K562 (cell line): ENCODE results near the gene CDC42SE2. TPM values are rescaled to one million over a fixed set of nuclear protein-coding genes. Genes with fewer than 3 reads are reported as not detected.

Experiments
- CBX5 ChIP-seq: IDR thresholded peaks from 2 replicates; pipeline ENCODE4 v1.6.1; 2014; ENCODE audit warnings: low read depth, borderline replicate concordance
- CEBPG ChIP-seq, 3 experiments: fragments of 200-800 bp in 1 of 3; sonication (Bioruptor generic) in 1 of 3; sonication (generic) in 1 of 3; formaldehyde crosslinking in 1 of 3; IDR thresholded peaks in 2 of 3; conservative IDR thresholded peaks in 1 of 3; 2 replicates each; pipeline versions ENCODE4 v1.6.1 to v1.8.0; 2016 to 2022; ENCODE audit warnings: missing compliant biosample characterization in 2 of 3, missing genetic modification characterization in 2 of 3, mild to moderate bottlenecking in 1 of 3, missing genetic modification reagents in 1 of 3
- DMBX1 ChIP-seq: fragments of 250-450 bp; sonication (Bioruptor Pico); IDR thresholded peaks from 2 replicates; pipeline ENCODE4 v1.8.0; 2022; ENCODE audit warnings: inconsistent platforms, mild to moderate bottlenecking, moderate library complexity, borderline replicate concordance
- JUN ChIP-seq, 2 experiments: sonication (generic) in 1 of 2; formaldehyde crosslinking in 1 of 2; IDR thresholded peaks; 2 replicates each; pipeline versions ENCODE4 v1.6.1 to v1.8.0; 2012 to 2022; ENCODE audit warnings: borderline replicate concordance in 2 of 2, mild to moderate bottlenecking in 2 of 2, improper control_type of control experiment in 1 of 2, low read depth in 1 of 2, low read length in 1 of 2, missing genetic modification reagents in 1 of 2
- MAFK ChIP-seq: IDR thresholded peaks from 2 replicates; pipeline ENCODE4 v1.6.1; 2011; ENCODE audit warnings: low read length, improper control_type of control experiment
- NELFE ChIP-seq: IDR thresholded peaks from 2 replicates; pipeline ENCODE4 v1.6.1; 2011; ENCODE audit warnings: mild to moderate bottlenecking; ENCODE audit not compliant: insufficient read depth, insufficient read length
- POLR2A ChIP-seq: fragments of 450-650 bp; conservative IDR thresholded peaks from 2 replicates; pipeline ENCODE4 v1.6.1; 2016
- PYGO2 ChIP-seq: fragments of 450-650 bp; IDR thresholded peaks from 2 replicates; pipeline ENCODE4 v1.6.1; 2016; ENCODE audit warnings: mild to moderate bottlenecking, missing genetic modification characterization, moderate library complexity, missing compliant biosample characterization
- RB1 ChIP-seq: fragments of 450-650 bp; IDR thresholded peaks from 2 replicates; pipeline ENCODE4 v1.6.1; 2017; ENCODE audit warnings: low read depth, mild to moderate bottlenecking
- SAFB2 ChIP-seq: fragments of 200-400 bp; formaldehyde crosslinking; IDR thresholded peaks from 2 replicates; pipeline ENCODE4 v1.6.1; 2018; ENCODE audit warnings: borderline replicate concordance, low read length, low read depth, moderate library complexity; ENCODE audit not compliant: severe bottlenecking
- SFPQ ChIP-seq: fragments of 200-400 bp; formaldehyde crosslinking; IDR thresholded peaks from 2 replicates; pipeline ENCODE4 v1.6.1; 2017; ENCODE audit warnings: mild to moderate bottlenecking, low read depth, low read length, moderate library complexity
- SMAD2 ChIP-seq: fragments of 150-350 bp; IDR thresholded peaks from 2 replicates; pipeline ENCODE4 v1.6.1; 2014; ENCODE audit warnings: low read depth, mild to moderate bottlenecking, low read length
- TAF15 ChIP-seq: fragments of 200-400 bp; formaldehyde crosslinking; IDR thresholded peaks from 2 replicates; pipeline ENCODE4 v1.6.1; 2017; ENCODE audit warnings: mild to moderate bottlenecking, low read depth, low read length, moderate library complexity
- THAP12 ChIP-seq: fragments of 250-450 bp; sonication (Bioruptor Pico); IDR thresholded peaks from 2 replicates; pipeline ENCODE4 v1.9.0; 2021; ENCODE audit warnings: mild to moderate bottlenecking, inconsistent platforms
- ZNF134 ChIP-seq: fragments of 250-450 bp; sonication (Bioruptor Pico); conservative IDR thresholded peaks from 2 replicates; pipeline ENCODE4 v1.4.0; 2020
- ZNF143 ChIP-seq: sonication (generic); formaldehyde crosslinking; IDR thresholded peaks from 2 replicates; pipeline ENCODE4 v1.9.0; 2022; ENCODE audit warnings: mild to moderate bottlenecking, missing genetic modification reagents
- ZNF174 ChIP-seq: fragments of 250-450 bp; sonication (Bioruptor Pico); IDR thresholded peaks from 2 replicates; pipeline ENCODE4 v1.4.0; 2020; ENCODE audit warnings: mild to moderate bottlenecking
- ZNF395 ChIP-seq: fragments of 200-800 bp; sonication (Bioruptor generic); IDR thresholded peaks from 2 replicates; pipeline ENCODE4 v1.6.1; 2017; ENCODE audit warnings: missing genetic modification characterization, missing compliant biosample characterization
- polyA plus RNA-seq, 8 experiments: library from polyadenylated mRNA; depleted of rRNA in 4 of 8; stranded (reverse) in 5 of 8; unstranded in 3 of 8; fragments of >200 nt; fragmentation: Nextera tagmentation in 2 of 8; fragmentation: Illumina TruSeq in 1 of 8; extraction: Ambion mirVana in 2 of 8; extraction: Trizol in 1 of 8; gene quantifications; 2 replicates each; pipeline versions ENCODE4 v1.2.1 to v1.2.3, GENCODE V29; 2011 to 2014; ENCODE audit warnings: inconsistent platforms in 1 of 8, missing spikeins in 1 of 8
- total RNA-seq, 7 experiments: library from RNA; depleted of rRNA in 6 of 7; stranded (reverse); fragments of >200 nt in 6 of 7; fragmentation: Illumina TruSeq in 2 of 7; extraction: Trizol in 2 of 7; gene quantifications; 2 replicates each; pipeline versions ENCODE4 v1.2.1 to v1.2.3, GENCODE V29; 2011 to 2021; ENCODE audit warnings: low replicate concordance in 1 of 7
- TF ChIP-seq, protein P1 (sequence below), 2 experiments: IDR thresholded peaks; 2 replicates each; pipeline ENCODE4 v1.6.1; 2011; ENCODE audit warnings: borderline replicate concordance in 1 of 2, control low read depth in 1 of 2, low read depth in 1 of 2, low read length in 1 of 2, mild to moderate bottlenecking in 1 of 2, mixed read lengths in 1 of 2, moderate library complexity in 1 of 2; ENCODE audit not compliant: insufficient read depth in 1 of 2, insufficient read length in 1 of 2, poor library complexity in 1 of 2, severe bottlenecking in 1 of 2; ENCODE audit errors: extremely low read depth in 1 of 2

Gene CDC42SE2
- total and polyA plus RNA-seq, 9 of the 15 experiments (the other 6 are each of a cell fraction or from before 2014, with no cell fraction given) = 24.8 to 44.3 (median 32.7) TPM

- no peak for TF ChIP-seq TAF15
- TF ChIP-seq THAP12 = peak; percentile 91
- TF ChIP-seq, protein P1, sequence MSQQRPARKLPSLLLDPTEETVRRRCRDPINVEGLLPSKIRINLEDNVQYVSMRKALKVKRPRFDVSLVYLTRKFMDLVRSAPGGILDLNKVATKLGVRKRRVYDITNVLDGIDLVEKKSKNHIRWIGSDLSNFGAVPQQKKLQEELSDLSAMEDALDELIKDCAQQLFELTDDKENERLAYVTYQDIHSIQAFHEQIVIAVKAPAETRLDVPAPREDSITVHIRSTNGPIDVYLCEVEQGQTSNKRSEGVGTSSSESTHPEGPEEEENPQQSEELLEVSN (IDR thresholded peaks at IDR 0.05; ENCODE audit: borderline replicate concordance in 1 of 2, extremely low read depth in 1 of 2, insufficient read depth in 1 of 2, insufficient read length in 1 of 2, low read depth in 1 of 2, low read length in 1 of 2, poor library complexity in 1 of 2, severe bottlenecking in 1 of 2) = peak; percentile 58 to 70
- TF ChIP-seq SAFB2 = no peak
- no peak for TF ChIP-seq ZNF174 (CRISPR knock-in tag)
- TF ChIP-seq ZNF134 = no peak
- TF ChIP-seq PYGO2 (tag) = no peak
- no peak for TF ChIP-seq MAFK
- no peak for TF ChIP-seq NELFE
- no peak for TF ChIP-seq CBX5
- TF ChIP-seq JUN (IDR thresholded peaks at IDR 0.05; ENCODE audit: borderline replicate concordance, low read depth, low read length) = no peak
- TF ChIP-seq JUN (CRISPR knock-in tag; IDR thresholded peaks at IDR 0.05; ENCODE audit: borderline replicate concordance) = no peak
- no peak for TF ChIP-seq CEBPG (CRISPR knock-in tag; IDR thresholded peaks at IDR 0.05)
- no peak for TF ChIP-seq CEBPG (tag; conservative IDR thresholded peaks at IDR 0.05 in 1 of 2, IDR thresholded peaks at IDR 0.05 in 1 of 2)
- no peak for TF ChIP-seq ZNF143
- no peak for TF ChIP-seq DMBX1 (CRISPR knock-in tag)
- no peak for TF ChIP-seq ZNF395 (CRISPR knock-in tag)
- TF ChIP-seq SFPQ = no peak
- TF ChIP-seq SMAD2 = no peak
- TF ChIP-seq RB1 = peak; percentile 78; the same call in 1 of the 2 replicates
- peak; percentile 87 for TF ChIP-seq POLR2A
Observed at GRCh38 chr5:131263648-131264450, at the start of gene CDC42SE2 (continued).
